Fibroblast of gingiva (primary cell): ENCODE data around the gene HAUS1.
"Not testable (repeated sequence)": the region's sequence is repeated elsewhere in the genome, so short reads cannot be mapped to it uniquely, and the experiment has no call there.

Experiments
- DNase-seq: peaks from one replicate; pipeline ENCODE4 v3.0.0-alpha.2; 2011; ENCODE audit warnings: low read depth

The HAUS1 gene

DNA sequence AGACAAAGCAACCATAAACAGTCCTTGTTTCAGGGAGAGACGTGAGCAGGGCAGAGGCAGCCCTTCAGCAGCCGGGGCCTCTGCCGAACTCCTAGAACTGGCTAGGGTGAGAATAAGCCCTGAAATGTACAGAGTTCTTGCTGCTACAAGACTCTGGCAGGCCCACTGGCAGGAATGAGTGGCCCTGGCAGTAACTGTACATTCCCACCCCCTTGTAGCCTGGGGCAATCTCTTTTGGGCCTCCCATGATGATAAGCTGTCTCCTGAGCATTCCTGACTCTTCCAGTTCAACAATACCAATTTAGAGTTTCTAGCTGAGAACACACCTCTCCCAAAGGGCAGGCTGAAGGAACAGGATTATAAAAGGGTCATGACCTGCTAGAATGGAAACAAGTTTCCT is 54.3 kb downstream of the HAUS1 start:
- peak; percentile 20 for DNase-seq

- no peak for DNase-seq
Observed at GRCh38 chr18:46160050-46160798, 56.0 kb downstream of the HAUS1 start.

- not testable (repeated sequence) for DNase-seq
Observed at GRCh38 chr18:46160840-46161239, 56.7 kb downstream of the HAUS1 start.

DNA sequence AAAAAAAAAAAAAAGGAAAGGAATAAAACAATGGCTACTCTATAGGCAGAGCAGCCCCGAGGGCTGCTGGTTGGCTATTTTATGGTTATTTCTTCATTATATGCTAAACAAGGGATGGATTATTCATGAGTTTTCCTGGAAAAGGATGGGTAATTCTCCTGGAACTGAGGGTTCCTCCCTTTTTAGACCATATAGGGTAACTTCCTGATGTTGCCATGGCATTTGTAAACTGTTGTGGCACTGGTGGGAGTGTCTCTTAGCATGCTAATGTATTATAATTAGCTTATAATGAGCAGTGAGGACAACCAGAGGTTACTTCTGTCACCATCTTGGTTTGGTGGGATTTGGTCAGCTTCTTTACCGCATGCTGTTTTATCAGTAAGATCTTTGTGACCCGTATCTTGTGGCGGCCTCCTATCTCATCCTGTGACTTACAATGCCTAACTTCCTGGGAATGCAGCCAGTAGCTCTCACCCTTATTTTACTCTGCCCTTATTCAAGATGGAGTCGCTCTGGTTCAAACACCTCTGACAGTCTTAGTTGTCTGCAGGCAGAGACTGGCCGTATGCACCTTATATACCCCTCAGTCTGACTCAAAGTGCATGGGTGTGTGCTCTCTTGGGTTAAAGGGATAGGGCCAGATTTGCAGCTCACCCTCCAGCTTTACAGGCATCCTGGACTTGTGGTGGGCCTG is 57.7 kb downstream of the HAUS1 start:
- DNase-seq, result no peak

- DNase-seq, result no peak
Observed at GRCh38 chr18:46163091-46163490, 58.9 kb downstream of the HAUS1 start.

DNA sequence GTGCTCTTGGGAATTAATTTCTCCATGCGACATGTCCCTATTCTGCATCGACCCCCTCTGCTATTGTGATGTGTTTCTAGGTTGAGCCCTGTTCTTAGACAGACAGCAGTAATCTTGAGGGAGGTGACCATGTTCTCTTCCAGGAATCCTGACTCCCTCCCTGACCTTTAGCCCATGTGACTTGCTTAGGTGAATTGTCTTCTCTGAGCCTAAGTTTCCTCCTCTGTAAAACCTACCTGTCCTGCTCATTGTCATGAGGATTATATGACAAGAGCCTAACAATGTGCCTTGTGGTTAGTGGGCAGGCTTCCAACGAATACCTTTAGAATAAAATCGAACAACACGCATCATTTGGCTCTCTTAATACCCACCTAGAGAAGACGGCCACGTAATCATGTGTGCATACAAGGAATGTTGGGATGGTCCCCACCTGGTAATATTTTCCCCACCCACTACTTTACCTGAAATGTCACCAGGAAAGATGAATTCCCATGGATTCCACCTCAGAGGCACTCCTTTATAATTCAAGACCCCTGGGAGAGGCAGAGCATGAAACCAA is 59.8 kb downstream of the HAUS1 start:
- no peak for DNase-seq

DNA sequence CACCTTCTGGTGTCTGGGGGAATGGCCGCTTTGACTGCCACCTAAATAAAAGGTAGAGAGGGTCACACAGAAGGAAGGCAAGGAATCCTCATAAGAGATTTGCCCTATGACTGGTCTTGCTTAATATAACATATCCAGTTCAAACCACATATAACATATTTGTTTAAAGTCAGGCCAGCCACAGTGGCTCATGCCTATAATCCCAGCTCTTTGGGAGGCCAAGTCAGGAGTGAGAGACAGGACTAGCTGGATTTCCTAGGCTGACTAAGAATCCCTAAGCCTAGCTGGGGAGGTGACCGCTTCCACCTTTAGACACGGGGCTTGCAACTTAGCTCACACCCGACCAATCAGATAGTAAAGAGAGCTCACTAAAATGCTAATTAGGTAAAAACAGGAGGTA is 60.3 kb downstream of the HAUS1 start:
- not testable (repeated sequence) for DNase-seq

DNA sequence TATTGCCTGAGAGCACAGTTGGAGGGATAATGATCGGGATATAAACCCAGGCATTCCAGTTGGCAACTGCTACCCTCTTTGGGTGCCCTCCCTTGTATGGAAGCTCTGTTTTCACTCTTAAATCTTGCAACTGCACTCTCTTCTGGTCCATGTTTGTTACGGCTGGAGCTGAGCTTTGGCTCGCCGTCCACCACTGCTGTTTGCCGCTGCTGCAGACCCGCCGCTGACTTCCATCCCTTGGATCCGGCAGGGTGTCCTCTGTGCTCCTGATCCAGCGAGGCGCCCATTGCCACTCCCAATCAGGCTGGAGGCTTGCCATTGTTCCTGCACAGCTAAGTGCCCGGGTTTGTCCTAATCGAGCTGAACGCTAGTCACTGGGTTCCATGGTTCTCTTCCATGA is 60.7 kb downstream of the HAUS1 start:
- DNase-seq, result no peak

- no peak for DNase-seq
Observed at GRCh38 chr18:46166261-46166970, 62.2 kb downstream of the HAUS1 start.

GRCh38 chr18:46167971-46168370 is 63.8 kb downstream of the HAUS1 start:
- DNase-seq, result no peak

DNA sequence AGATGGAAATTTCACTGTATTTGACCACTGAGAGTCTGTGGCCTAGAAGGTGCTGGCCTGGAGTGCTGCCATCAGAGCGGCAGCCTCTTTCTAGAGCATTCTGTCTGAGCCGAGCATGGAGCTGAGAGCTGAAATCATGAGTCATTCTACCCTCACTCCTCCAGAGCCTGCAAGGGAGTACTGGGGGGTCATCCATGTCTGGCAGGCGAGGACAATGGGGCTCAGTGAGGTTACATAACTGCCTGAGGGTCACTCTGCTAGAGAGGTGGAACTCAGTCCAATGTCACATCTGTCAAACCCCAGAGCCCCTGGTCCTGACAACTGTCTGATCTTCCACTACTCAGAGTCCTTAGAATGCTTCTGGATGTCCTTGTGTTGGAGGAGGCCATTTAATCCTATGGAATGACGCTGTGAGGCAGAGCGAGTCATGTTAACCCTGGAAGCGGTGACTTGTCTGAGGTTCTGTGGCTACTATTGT is 65.3 kb downstream of the HAUS1 start:
- peak; percentile 20 for DNase-seq

GRCh38 chr18:46171331-46171730 is 67.1 kb downstream of the HAUS1 start:
- DNase-seq, result no peak

GRCh38 chr18:46173393-46174341 is 69.5 kb downstream of the HAUS1 start:
- DNase-seq, result peak; percentile 92

GRCh38 chr18:46174342-46175041 is 70.3 kb downstream of the HAUS1 start:
- DNase-seq, result peak; percentile 24

DNA sequence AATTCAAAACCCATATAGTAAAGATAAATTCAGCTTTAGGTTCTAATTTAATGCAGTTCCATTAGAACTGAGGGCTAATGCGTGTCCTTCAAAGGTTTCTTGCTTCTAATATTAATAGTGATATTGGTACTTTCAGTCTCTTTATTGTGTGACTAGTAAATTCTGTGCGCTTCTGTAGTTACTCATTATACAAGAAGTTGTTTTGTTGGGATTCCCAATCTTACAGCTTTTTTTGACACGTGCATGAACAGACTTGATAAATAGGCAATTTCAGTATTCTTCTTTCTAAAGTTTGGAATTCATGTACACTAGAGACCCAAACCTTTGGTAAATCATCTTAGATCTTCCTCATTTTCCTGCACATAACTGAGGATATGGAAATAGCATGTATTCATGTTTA is 71.8 kb downstream of the HAUS1 start:
- no peak for DNase-seq
